A673 (cell line): Measurements from ENCODE around the gene TFCP2. TPM values are rescaled to one million over a fixed set of nuclear protein-coding genes. Genes with fewer than 3 reads are reported as not detected.

Experiments used
- BruUV-seq: library from RNA; stranded (reverse); fragments of 400-500 nt; replicated peaks from 2 replicates; lab custom pipeline; 2021; lab: Mats Ljungman, UMichigan
- CTCF ChIA-PET: fragments of 300-600 bp; sonication (Branson Sonifier 250); formaldehyde crosslinking; loops from one replicate; lab custom pipeline; 2022; ENCODE audit warnings: antibody characterized with exemption; lab: Charles Lee
- POLR2A ChIA-PET: fragments of 300-600 bp; sonication (Branson Sonifier 250); formaldehyde crosslinking; loops from one replicate; lab custom pipeline; 2022; ENCODE audit warnings: antibody characterized with exemption; ENCODE audit not compliant: low non-redundant PET; lab: Charles Lee
- DNase-seq: peaks from one replicate; pipeline ENCODE4 v3.0.0-alpha.2; 2015; ENCODE audit warnings: low spot score
- H3K27ac ChIP-seq: fragments of 200-600 bp; sonication (generic); 2 replicates; pipeline ENCODE4 v1.5.1; 2016; ENCODE audit warnings: mixed run types, low read depth, mild to moderate bottlenecking, mixed read lengths, antibody characterized with exemption, low read length; ENCODE audit not compliant: poor library complexity, severe bottlenecking
- H3K27me3 ChIP-seq: fragments of 200-600 bp; sonication (generic); replicated peaks from 2 replicates; pipeline ENCODE4 v1.6.1; 2017; ENCODE audit warnings: mixed run types, low read depth, mild to moderate bottlenecking, mixed read lengths, antibody characterized with exemption, low read length; ENCODE audit not compliant: insufficient read depth, poor library complexity
- H3K36me3 ChIP-seq: fragments of 200-600 bp; sonication (generic); 2 replicates; pipeline ENCODE4 v1.6.1; 2016; ENCODE audit warnings: mixed run types, mild to moderate bottlenecking, mixed read lengths, antibody characterized with exemption, low read length; ENCODE audit not compliant: insufficient read depth, poor library complexity, severe bottlenecking
- H3K4me1 ChIP-seq: fragments of 200-600 bp; sonication (generic); 2 replicates; pipeline ENCODE4 v1.6.1; 2017; ENCODE audit warnings: mixed run types, mild to moderate bottlenecking, mixed read lengths, antibody characterized with exemption, low read length; ENCODE audit not compliant: insufficient read depth, poor library complexity, severe bottlenecking
- H3K4me3 ChIP-seq: fragments of 200-600 bp; sonication (generic); 2 replicates; pipeline ENCODE4 v1.5.1; 2016; ENCODE audit warnings: low read depth, mixed run types, mild to moderate bottlenecking, mixed read lengths, low read length; ENCODE audit not compliant: poor library complexity, severe bottlenecking
- H3K9me3 ChIP-seq: fragments of 200-600 bp; sonication (generic); 2 replicates; pipeline ENCODE4 v1.6.1; 2016; ENCODE audit warnings: mixed run types, low read depth, mild to moderate bottlenecking, mixed read lengths, antibody characterized with exemption, low read length; ENCODE audit not compliant: poor library complexity, severe bottlenecking
- EZH2 ChIP-seq: fragments of 200-600 bp; sonication (generic); IDR thresholded peaks from 2 replicates; pipeline ENCODE4 v1.6.1; 2017; ENCODE audit warnings: borderline replicate concordance, low read depth, mild to moderate bottlenecking, mixed read lengths, antibody characterized with exemption, low read length; ENCODE audit not compliant: poor library complexity, severe bottlenecking
- intact Hi-C: fragments of 100-400 bp; cut with micrococcal nuclease; formaldehyde crosslinking; loops from one replicate; pipeline ENCODE4 v1.10.0; 2022; ENCODE audit not compliant: unreplicated experiment
- total RNA-seq: library from RNA; stranded (reverse); gene quantifications from 2 replicates; pipeline ENCODE4 v1.2.3, GENCODE V29; 2021
- TF ChIP-seq, protein P1 (sequence below): fragments of 300-800, 200-600 bp; sonication (generic); conservative IDR thresholded peaks from 2 replicates; pipeline ENCODE4 v1.5.1; 2017; ENCODE audit warnings: low read depth, mild to moderate bottlenecking, antibody characterized with exemption, low read length, moderate library complexity, mixed read lengths

Gene TFCP2
- total RNA-seq, 1 experiment from 2014 or later = 46.1 TPM

DNA sequence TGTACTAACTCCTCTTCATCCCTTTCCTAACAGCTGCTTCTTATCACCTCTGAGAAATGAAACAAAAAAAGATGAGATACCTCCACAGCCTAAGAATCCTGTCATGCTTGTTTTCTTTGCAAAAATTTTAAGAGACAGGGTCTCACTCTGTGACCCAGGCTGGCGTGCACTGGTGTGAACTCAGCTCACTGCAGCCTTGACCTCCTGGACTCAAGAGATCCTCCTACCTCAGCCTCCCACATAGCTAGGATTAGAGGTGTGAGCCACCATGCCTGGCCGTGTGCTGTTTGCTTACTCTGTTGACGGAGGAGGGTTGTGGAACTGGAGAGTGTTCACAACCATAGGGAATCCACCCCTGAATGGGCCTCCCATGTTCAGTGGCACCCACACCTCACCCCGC is 105.7 kb downstream of the TFCP2 start:
- no TSS peak for BruUV-seq
- intact Hi-C loops = no loop called here
- CTCF ChIA-PET = no interaction called here
- Histone ChIP-seq H3K4me1 (peaks cover 10% of the 10 kb centered on the region), H3K4me3 (no peak overlapping the region), H3K27ac (no peak overlapping the region), H3K27me3 (no peaks in the 10 kb centered on the region), H3K36me3 (peaks cover 67% of the 10 kb centered on the region), H3K9me3 (no peaks in the 10 kb centered on the region)
- no peak for DNase-seq
- POLR2A ChIA-PET = no interaction called here
- no peak for TF ChIP-seq EZH2
- TF ChIP-seq, protein P1, sequence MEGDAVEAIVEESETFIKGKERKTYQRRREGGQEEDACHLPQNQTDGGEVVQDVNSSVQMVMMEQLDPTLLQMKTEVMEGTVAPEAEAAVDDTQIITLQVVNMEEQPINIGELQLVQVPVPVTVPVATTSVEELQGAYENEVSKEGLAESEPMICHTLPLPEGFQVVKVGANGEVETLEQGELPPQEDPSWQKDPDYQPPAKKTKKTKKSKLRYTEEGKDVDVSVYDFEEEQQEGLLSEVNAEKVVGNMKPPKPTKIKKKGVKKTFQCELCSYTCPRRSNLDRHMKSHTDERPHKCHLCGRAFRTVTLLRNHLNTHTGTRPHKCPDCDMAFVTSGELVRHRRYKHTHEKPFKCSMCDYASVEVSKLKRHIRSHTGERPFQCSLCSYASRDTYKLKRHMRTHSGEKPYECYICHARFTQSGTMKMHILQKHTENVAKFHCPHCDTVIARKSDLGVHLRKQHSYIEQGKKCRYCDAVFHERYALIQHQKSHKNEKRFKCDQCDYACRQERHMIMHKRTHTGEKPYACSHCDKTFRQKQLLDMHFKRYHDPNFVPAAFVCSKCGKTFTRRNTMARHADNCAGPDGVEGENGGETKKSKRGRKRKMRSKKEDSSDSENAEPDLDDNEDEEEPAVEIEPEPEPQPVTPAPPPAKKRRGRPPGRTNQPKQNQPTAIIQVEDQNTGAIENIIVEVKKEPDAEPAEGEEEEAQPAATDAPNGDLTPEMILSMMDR = no peak

DNA sequence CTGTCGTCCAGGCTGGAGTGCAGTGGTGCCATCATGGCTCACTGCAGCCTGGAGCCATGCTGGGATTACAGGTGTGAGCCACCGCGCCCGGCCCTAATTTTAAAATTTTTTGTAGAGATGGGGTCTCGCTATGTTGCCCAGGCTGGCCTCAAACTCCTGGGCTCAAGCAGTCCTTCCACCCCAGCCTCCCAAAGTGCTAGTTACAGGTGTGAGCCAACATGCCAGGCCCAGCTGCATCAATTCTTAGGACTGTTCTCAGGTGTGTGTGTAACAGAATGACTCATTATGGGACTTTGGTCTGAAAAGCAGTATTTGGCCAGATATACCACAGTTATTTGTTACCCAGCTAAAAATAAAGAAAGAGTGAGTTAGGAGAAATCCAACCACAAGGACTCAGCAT is 107.4 kb downstream of the TFCP2 start:
- Histone ChIP-seq H3K27me3 (no peaks in the 10 kb centered on the region), H3K9me3 (no peaks in the 10 kb centered on the region), H3K27ac (no peak overlapping the region), H3K36me3 (peaks cover 67% of the 10 kb centered on the region), H3K4me1 (peaks cover 9% of the 10 kb centered on the region), H3K4me3 (no peak overlapping the region)
- TF ChIP-seq, protein P1 = no peak
- TF ChIP-seq EZH2 = no peak
- no TSS peak for BruUV-seq
- ChIA-PET POLR2A (no interaction called here), CTCF (no interaction called here)
- DNase-seq = no peak
- intact Hi-C loops = no loop called here

DNA sequence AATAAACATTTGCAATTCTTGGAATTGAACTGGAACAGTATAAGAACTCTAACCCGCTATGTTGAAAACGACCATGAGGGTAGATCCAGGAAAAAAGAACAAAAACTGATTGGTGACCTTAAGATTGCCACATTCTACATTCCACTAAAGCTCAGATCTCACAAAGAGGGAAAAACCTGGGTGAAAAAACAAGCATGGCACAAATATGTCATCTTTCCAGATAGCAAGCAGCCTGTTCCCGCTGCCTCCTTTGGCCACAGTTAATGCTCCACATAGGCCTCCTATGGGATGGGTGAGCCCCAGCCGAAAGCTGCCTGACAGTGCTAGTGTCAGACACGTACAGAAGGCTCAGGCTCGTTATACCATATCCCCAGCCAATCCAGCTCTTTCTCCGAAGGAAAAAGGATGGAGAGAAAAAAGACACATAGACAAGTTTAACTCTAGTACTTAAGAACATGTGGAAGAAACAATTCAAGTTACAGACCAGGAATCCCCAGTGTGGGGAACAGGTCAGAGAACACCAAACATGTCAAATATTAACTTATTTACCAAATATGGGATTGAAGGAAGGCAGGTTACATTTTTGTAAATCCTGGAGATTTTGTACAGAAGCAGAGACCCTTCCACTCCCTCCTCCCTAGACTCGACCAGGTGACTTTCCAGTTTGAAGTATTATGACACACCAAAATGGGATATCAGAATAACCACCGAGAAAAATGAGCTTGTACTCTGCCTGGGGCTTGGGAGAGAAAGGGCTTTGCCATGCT is 110.1 kb downstream of the TFCP2 start:
- no TSS peak for BruUV-seq
- Histone ChIP-seq H3K27me3 (no peaks in the 10 kb centered on the region), H3K4me3 (no peak overlapping the region), H3K36me3 (peaks cover 90% of the 10 kb centered on the region), H3K4me1 (no peaks in the 10 kb centered on the region), H3K9me3 (no peaks in the 10 kb centered on the region), H3K27ac (no peak overlapping the region)
- no peak for DNase-seq
- ChIA-PET POLR2A (interaction anchor here (0.6 kb wide), 2 partner anchors 13 to 20 kb away, joined by 6 to 11 read pairs; no protein-coding TSS in a partner anchor), CTCF (no interaction called here)
- no peak for TF ChIP-seq EZH2
- TF ChIP-seq, protein P1 = no peak
- intact Hi-C loops = no loop called here
